Measurements from ENCODE around the gene ANKRD22.
"Not testable (repeated sequence)": the region's sequence is repeated elsewhere in the genome, so short reads cannot be mapped to it uniquely, and the experiment has no call there.

ANKRD22 gene
- long read RNA-seq, donor 1 = 0 reads
- long read RNA-seq, donor 2 = 0 reads
- long read RNA-seq, donor 3 = 0 reads
- long read RNA-seq, donor 4 = 0 reads
- long read RNA-seq, donor 5 = 0 reads
- long read RNA-seq, donor 6 = 0 reads
- long read RNA-seq, donor 7 = 0 reads
- long read RNA-seq, donor 8 = 0 reads

GRCh38 chr10:88851706-88852105 is at the start of gene ANKRD22:
Gene ANKRD22 (minus strand): TSS chr10:88851844. CDS start chr10:88851607, 237 bp downstream.
- DNase-seq = no peak

GRCh38 chr10:88899886-88900285 is 48.2 kb upstream of the ANKRD22 start:
- DNase-seq = no peak

GRCh38 chr10:88898727-88899126 is 47.1 kb upstream of the ANKRD22 start:
- no peak for DNase-seq

GRCh38 chr10:88896994-88897853 is 45.6 kb upstream of the ANKRD22 start:
- no peak for DNase-seq

- no peak for DNase-seq
Observed at GRCh38 chr10:88896372-88896993, 44.8 kb upstream of the ANKRD22 start.

- no peak for DNase-seq
Observed at GRCh38 chr10:88895250-88895649, 43.6 kb upstream of the ANKRD22 start.

- no peak for DNase-seq
Observed at GRCh38 chr10:88893611-88894010, 42.0 kb upstream of the ANKRD22 start.

- no peak for DNase-seq
Observed at GRCh38 chr10:88892222-88892967, 40.8 kb upstream of the ANKRD22 start.

- DNase-seq = no peak
Observed at GRCh38 chr10:88890681-88891381, 39.2 kb upstream of the ANKRD22 start.

GRCh38 chr10:88889559-88890337 is 38.1 kb upstream of the ANKRD22 start:
- no peak for DNase-seq

GRCh38 chr10:88888810-88889445 is 37.3 kb upstream of the ANKRD22 start:
- no peak for DNase-seq

- DNase-seq = no peak
Observed at GRCh38 chr10:88886557-88886956, 34.9 kb upstream of the ANKRD22 start.

- DNase-seq = no peak
Observed at GRCh38 chr10:88883448-88883809, 31.8 kb upstream of the ANKRD22 start.

GRCh38 chr10:88882646-88883447 is 31.2 kb upstream of the ANKRD22 start:
- DNase-seq = not testable (repeated sequence)

- no peak for DNase-seq
Observed at GRCh38 chr10:88881922-88882645, 30.4 kb upstream of the ANKRD22 start.

GRCh38 chr10:88881320-88881719 is 29.7 kb upstream of the ANKRD22 start:
- no peak for DNase-seq

- DNase-seq = peak; percentile 96
Observed at GRCh38 chr10:88880282-88881076, 28.8 kb upstream of the ANKRD22 start.

GRCh38 chr10:88879534-88880281 is 28.1 kb upstream of the ANKRD22 start, which contains the start of gene STAMBPL1:
Gene STAMBPL1 (plus strand): TSS chr10:88880245. CDS start chr10:88901709, 21,464 bp downstream.
- DNase-seq = no peak

Measured in right kidney (tissue), 9 donors.